WI38 (cell line): Measurements from ENCODE around the gene PAPPA.

Experiments used
- H3K4me3 ChIP-seq: 2 replicates; pipeline ENCODE4 v1.5.1; 2011; ENCODE audit warnings: low read depth, mild to moderate bottlenecking, control low read depth, low read length
- CTCF ChIP-seq: IDR thresholded peaks from 2 replicates; pipeline ENCODE4 v1.5.1; 2012; ENCODE audit warnings: low read depth, mild to moderate bottlenecking, control low read depth, low read length

PAPPA gene

GRCh38 chr9:116393198-116393597, 239.6 kb downstream of the PAPPA start:
- no peak for TF ChIP-seq CTCF

GRCh38 chr9:116394070-116394469, 240.5 kb downstream of the PAPPA start:
- no peak for TF ChIP-seq CTCF

More at GRCh38 chr9:116393198-116393597, 239.6 kb downstream of the PAPPA start:
- H3K4me3 ChIP-seq: no peak overlapping the region

GRCh38 chr9:116394894-116395698, 241.5 kb downstream of the PAPPA start:
- H3K4me3 ChIP-seq: no peak overlapping the region
- TF ChIP-seq CTCF: no peak

More at GRCh38 chr9:116394070-116394469, 240.5 kb downstream of the PAPPA start:
- no peak overlapping the region for H3K4me3 ChIP-seq

GRCh38 chr9:116395699-116396037, 242.1 kb downstream of the PAPPA start:
- no peak overlapping the region for H3K4me3 ChIP-seq
- TF ChIP-seq CTCF: no peak

- H3K4me3 ChIP-seq: no peak overlapping the region
Measured at GRCh38 chr9:116403171-116403570, 249.6 kb downstream of the PAPPA start.

GRCh38 chr9:116404228-116404627, 250.6 kb downstream of the PAPPA start:
- H3K4me3 ChIP-seq: no peak overlapping the region
- TF ChIP-seq CTCF: no peak

More at GRCh38 chr9:116403171-116403570, 249.6 kb downstream of the PAPPA start:
- TF ChIP-seq CTCF: no peak

GRCh38 chr9:116405321-116405720, 251.7 kb downstream of the PAPPA start:
- no peak overlapping the region for H3K4me3 ChIP-seq
- TF ChIP-seq CTCF: no peak
